ENCODE results near the gene ANXA2. TPM values are rescaled to one million over a fixed set of nuclear protein-coding genes. Genes with fewer than 3 reads are reported as not detected.

Gene ANXA2
- total RNA-seq, 3 donors from 2014 or later, result 376 to 796 (median 757) TPM

- Histone ChIP-seq H3K4me1 (ENCODE audit: low read depth) (peaks cover 3% of the 10 kb centered on the region), H3K4me3 (no peak overlapping the region), H3K36me3 (ENCODE audit: low read depth) (no peaks in the 10 kb centered on the region), H3K9me3 (no peaks in the 10 kb centered on the region)
- ATAC-seq (no peak), DNase-seq (no peak)
- intact Hi-C loops (cut with DNase I, micrococcal nuclease), result no loop called here
- TF ChIP-seq CTCF (IDR thresholded peaks at IDR 0.05), result no peak
Measured at GRCh38 chr15:60438646-60439045, 40.9 kb upstream of the ANXA2 start.

GRCh38 chr15:60428935-60429334 lies 31.1 kb upstream of the ANXA2 start:
- no peak for DNase-seq
- ATAC-seq, result no peak
- no peak for TF ChIP-seq CTCF (IDR thresholded peaks at IDR 0.05)
- intact Hi-C loops (cut with DNase I, micrococcal nuclease), result no loop called here
- H3K9me3 ChIP-seq, result no peaks in the 10 kb centered on the region
- no peaks in the 10 kb centered on the region for H3K36me3 ChIP-seq (ENCODE audit: low read depth)
- no peak overlapping the region for H3K4me3 ChIP-seq
- H3K4me1 ChIP-seq (ENCODE audit: low read depth), result no peaks in the 10 kb centered on the region

- Histone ChIP-seq H3K4me1 (ENCODE audit: low read depth) (no peaks in the 10 kb centered on the region), H3K4me3 (no peak overlapping the region), H3K9me3 (no peaks in the 10 kb centered on the region), H3K36me3 (ENCODE audit: low read depth) (no peaks in the 10 kb centered on the region)
- no peak for TF ChIP-seq CTCF (IDR thresholded peaks at IDR 0.05)
- peak; percentile 57 for ATAC-seq
- DNase-seq, result no peak
- intact Hi-C loops (cut with DNase I, micrococcal nuclease), result no loop called here
Measured at GRCh38 chr15:60426870-60427508, 29.2 kb upstream of the ANXA2 start.

- Histone ChIP-seq H3K4me1 (ENCODE audit: low read depth) (no peaks in the 10 kb centered on the region), H3K4me3 (no peak overlapping the region), H3K9me3 (no peaks in the 10 kb centered on the region), H3K36me3 (ENCODE audit: low read depth) (no peaks in the 10 kb centered on the region)
- intact Hi-C loops (cut with DNase I, micrococcal nuclease), result no loop called here
- DNase-seq, result no peak
- no peak for ATAC-seq
- TF ChIP-seq CTCF (IDR thresholded peaks at IDR 0.05), result no peak
Measured at GRCh38 chr15:60425461-60425860, 27.7 kb upstream of the ANXA2 start.

- Histone ChIP-seq H3K4me3 (no peak overlapping the region), H3K4me1 (ENCODE audit: low read depth) (no peaks in the 10 kb centered on the region), H3K9me3 (no peaks in the 10 kb centered on the region), H3K36me3 (ENCODE audit: low read depth) (no peaks in the 10 kb centered on the region)
- DNase-seq (no peak), ATAC-seq (no peak)
- intact Hi-C loops (cut with DNase I, micrococcal nuclease), result no loop called here
- no peak for TF ChIP-seq CTCF (IDR thresholded peaks at IDR 0.05)
Measured at GRCh38 chr15:60424006-60424405, 26.2 kb upstream of the ANXA2 start.

- peak; percentile 50 for ATAC-seq
- TF ChIP-seq CTCF (IDR thresholded peaks at IDR 0.05), result no peak
Measured at GRCh38 chr15:60423537-60423936, 25.8 kb upstream of the ANXA2 start.

More at GRCh38 chr15:60423537-60423936, 25.8 kb upstream of the ANXA2 start:
- Histone ChIP-seq H3K4me1 (ENCODE audit: low read depth) (no peaks in the 10 kb centered on the region), H3K36me3 (ENCODE audit: low read depth) (no peaks in the 10 kb centered on the region), H3K4me3 (no peak overlapping the region), H3K9me3 (no peaks in the 10 kb centered on the region)
- DNase-seq, result no peak
- intact Hi-C loops (cut with DNase I, micrococcal nuclease), result no loop called here
